ENCODE measurements around the gene AP3S1. TPM values are rescaled to one million over a fixed set of nuclear protein-coding genes. Genes with fewer than 3 reads are reported as not detected.

Gene AP3S1
- 139 and 157 TPM in 2 replicates for total RNA-seq (ENCODE audit: low replicate concordance)

- no peak for TF ChIP-seq EZH2phosphoT487 (IDR thresholded peaks at IDR 0.05)
- TF ChIP-seq EZH2 (IDR thresholded peaks at IDR 0.05), result no peak
- no peak for TF ChIP-seq CTCF (IDR thresholded peaks at IDR 0.05)
- H3K27ac Mint-ChIP-seq, result peak within 1 kb of the TSS; percentile 99
- H2AFZ ChIP-seq (replicated peaks), result peak within 1 kb of the TSS; percentile 86
- H3K36me3 Mint-ChIP-seq, result peaks cover 3% of the 10 kb centered on the region
- H3K4me3 Mint-ChIP-seq, result peak within 1 kb of the TSS; percentile 98
- no peaks in the 10 kb centered on the region for H3K9me3 ChIP-seq (ENCODE audit: low read depth)
- peaks cover 43% of the 10 kb centered on the region for H4K20me1 ChIP-seq (ENCODE audit: low read depth)
- peak within 1 kb of the TSS; percentile 75 for H3K4me3 ChIP-seq
- peak within 1 kb of the TSS; percentile 93 for H3K4me2 ChIP-seq
- H3K9ac ChIP-seq, result peak within 1 kb of the TSS; percentile 48
- H3K4me1 Mint-ChIP-seq, result peaks cover 34% of the 10 kb centered on the region
- H3K27me3 ChIP-seq, result peaks cover 12% of the 10 kb centered on the region
- peaks cover 12% of the 10 kb centered on the region for H3K36me3 ChIP-seq
- no peaks in the 10 kb centered on the region for H3F3A ChIP-seq (ENCODE audit: low read depth)
- H3K27me3 Mint-ChIP-seq (ENCODE audit: insufficient read depth, low read depth), result no peaks in the 10 kb centered on the region
- H3K9me3 Mint-ChIP-seq, result no peaks in the 10 kb centered on the region
- peaks cover 19% of the 10 kb centered on the region for H3K4me1 ChIP-seq
- H3K27ac ChIP-seq, result peak within 1 kb of the TSS; percentile 75
- DNase-seq (ENCODE audit: low spot score), result peak; percentile 93
- H3K79me2 ChIP-seq (ENCODE audit: low read depth), result peaks cover 86% of the 10 kb centered on the region
Measured at GRCh38 chr5:115841382-115842088, at the start of gene AP3S1, which contains the start of gene ATG12. Gene AP3S1 (plus strand): TSS chr5:115841935. CDS start chr5:115842038, 103 bp downstream. Gene ATG12 (minus strand): TSS chr5:115841565. CDS start chr5:115841552, 13 bp downstream.

DNA sequence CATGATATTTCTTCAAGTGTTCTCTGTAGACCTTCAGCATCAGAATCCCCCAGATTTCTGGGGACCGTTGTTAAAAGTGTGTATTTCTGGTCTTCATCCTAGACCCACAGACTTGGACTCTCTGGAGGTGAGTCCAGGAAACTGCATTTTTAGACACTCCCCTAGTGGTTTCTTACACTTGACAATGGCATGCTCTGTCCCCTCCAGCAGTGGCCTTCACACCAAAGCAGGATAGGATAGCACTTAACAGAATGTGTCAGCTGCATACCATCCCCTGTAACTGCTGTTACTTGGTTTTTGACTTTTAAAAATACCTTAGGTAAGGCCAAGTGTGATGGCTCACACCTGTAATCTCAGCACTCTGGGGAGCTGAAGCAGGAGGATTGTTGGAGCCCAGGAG, 46.0 kb upstream of the AP3S1 start:
- no peaks in the 10 kb centered on the region for H3K79me2 ChIP-seq (ENCODE audit: low read depth)
- no peak overlapping the region for H3K4me3 ChIP-seq
- H3K9ac ChIP-seq, result no peak overlapping the region
- no peak overlapping the region for H2AFZ ChIP-seq (replicated peaks)
- H3K4me1 ChIP-seq, result no peaks in the 10 kb centered on the region
- DNase-seq (ENCODE audit: low spot score), result no peak
- no peaks in the 10 kb centered on the region for H4K20me1 ChIP-seq (ENCODE audit: low read depth)
- no peaks in the 10 kb centered on the region for H3K27me3 ChIP-seq
- TF ChIP-seq EZH2 (IDR thresholded peaks at IDR 0.05), result no peak
- no peak for TF ChIP-seq EZH2phosphoT487 (IDR thresholded peaks at IDR 0.05)
- no peak for TF ChIP-seq CTCF (IDR thresholded peaks at IDR 0.05)
- Mint-ChIP-seq H3K4me3 (no peak overlapping the region), H3K36me3 (peaks cover 2% of the 10 kb centered on the region), H3K27ac (no peak overlapping the region), H3K27me3 (ENCODE audit: insufficient read depth, low read depth) (no peaks in the 10 kb centered on the region), H3K9me3 (no peaks in the 10 kb centered on the region), H3K4me1 (no peaks in the 10 kb centered on the region)
- no peaks in the 10 kb centered on the region for H3K9me3 ChIP-seq (ENCODE audit: low read depth)
- no peaks in the 10 kb centered on the region for H3F3A ChIP-seq (ENCODE audit: low read depth)
- H3K4me2 ChIP-seq, result no peak overlapping the region
- no peak overlapping the region for H3K27ac ChIP-seq
- no peaks in the 10 kb centered on the region for H3K36me3 ChIP-seq

GRCh38 chr5:115796656-115797055, 45.1 kb upstream of the AP3S1 start:
- Histone ChIP-seq H3K4me1 (no peaks in the 10 kb centered on the region), H3K79me2 (ENCODE audit: low read depth) (no peaks in the 10 kb centered on the region), H4K20me1 (ENCODE audit: low read depth) (no peaks in the 10 kb centered on the region), H3K36me3 (no peaks in the 10 kb centered on the region), H3K4me3 (no peak overlapping the region), H3K9me3 (ENCODE audit: low read depth) (no peaks in the 10 kb centered on the region), H2AFZ (replicated peaks) (no peak overlapping the region), H3F3A (ENCODE audit: low read depth) (no peaks in the 10 kb centered on the region), H3K9ac (no peak overlapping the region), H3K27me3 (no peaks in the 10 kb centered on the region), H3K27ac (no peak overlapping the region), H3K4me2 (no peak overlapping the region)
- Mint-ChIP-seq H3K9me3 (no peaks in the 10 kb centered on the region), H3K4me1 (no peaks in the 10 kb centered on the region), H3K27me3 (ENCODE audit: insufficient read depth, low read depth) (no peaks in the 10 kb centered on the region), H3K36me3 (peaks cover 2% of the 10 kb centered on the region), H3K27ac (no peak overlapping the region), H3K4me3 (no peak overlapping the region)
- TF ChIP-seq EZH2 (IDR thresholded peaks at IDR 0.05) (no peak), EZH2phosphoT487 (IDR thresholded peaks at IDR 0.05) (no peak), CTCF (IDR thresholded peaks at IDR 0.05) (no peak)
- DNase-seq (ENCODE audit: low spot score), result no peak
